ENCODE data around the gene CRYBA2.

- TF ChIP-seq EZH2 (IDR thresholded peaks at IDR 0.05) (no peak), POLR2AphosphoS5 (IDR thresholded peaks at IDR 0.05; ENCODE audit: borderline replicate concordance, low read depth, low read length) (no peak), FOXP2 (optimal IDR thresholded peaks at IDR 0.05; ENCODE audit: control extremely low read depth, extremely low read length, insufficient read depth) (no peak)
Measured at GRCh38 chr2:219016721-219017120, 23.5 kb upstream of the CRYBA2 start.
